ENCODE data around the gene DDX24.

DNA sequence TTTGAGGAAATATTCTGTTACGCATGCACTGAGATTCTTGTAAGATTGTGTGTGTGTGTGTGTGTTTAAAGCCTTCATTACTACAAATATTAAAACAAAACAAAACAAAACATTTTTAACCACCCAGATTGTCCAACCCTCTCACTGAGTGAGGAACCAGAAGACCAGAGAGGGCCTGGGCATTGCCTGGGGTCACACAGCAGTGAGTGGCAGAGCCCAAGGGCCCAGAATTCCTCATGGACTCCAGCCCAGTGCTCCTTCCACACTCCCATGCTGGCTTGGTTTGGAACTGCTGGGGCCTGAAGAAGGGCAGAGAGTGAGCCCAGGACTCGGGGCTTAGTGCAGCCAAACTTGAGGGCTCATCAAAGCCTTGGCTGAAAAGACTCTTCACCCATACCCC, 56.5 kb downstream of the DDX24 start:
- TF ChIP-seq, protein P1, sequence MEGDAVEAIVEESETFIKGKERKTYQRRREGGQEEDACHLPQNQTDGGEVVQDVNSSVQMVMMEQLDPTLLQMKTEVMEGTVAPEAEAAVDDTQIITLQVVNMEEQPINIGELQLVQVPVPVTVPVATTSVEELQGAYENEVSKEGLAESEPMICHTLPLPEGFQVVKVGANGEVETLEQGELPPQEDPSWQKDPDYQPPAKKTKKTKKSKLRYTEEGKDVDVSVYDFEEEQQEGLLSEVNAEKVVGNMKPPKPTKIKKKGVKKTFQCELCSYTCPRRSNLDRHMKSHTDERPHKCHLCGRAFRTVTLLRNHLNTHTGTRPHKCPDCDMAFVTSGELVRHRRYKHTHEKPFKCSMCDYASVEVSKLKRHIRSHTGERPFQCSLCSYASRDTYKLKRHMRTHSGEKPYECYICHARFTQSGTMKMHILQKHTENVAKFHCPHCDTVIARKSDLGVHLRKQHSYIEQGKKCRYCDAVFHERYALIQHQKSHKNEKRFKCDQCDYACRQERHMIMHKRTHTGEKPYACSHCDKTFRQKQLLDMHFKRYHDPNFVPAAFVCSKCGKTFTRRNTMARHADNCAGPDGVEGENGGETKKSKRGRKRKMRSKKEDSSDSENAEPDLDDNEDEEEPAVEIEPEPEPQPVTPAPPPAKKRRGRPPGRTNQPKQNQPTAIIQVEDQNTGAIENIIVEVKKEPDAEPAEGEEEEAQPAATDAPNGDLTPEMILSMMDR (conservative IDR thresholded peaks at IDR 0.05; ENCODE audit: low read depth, low read length) = no peak
- TF ChIP-seq EZH2 (IDR thresholded peaks at IDR 0.05; ENCODE audit: borderline replicate concordance, low read depth, low read length, poor library complexity, severe bottlenecking) = no peak

Measured in A673 (cell line).